ENCODE measurements around the gene SRSF1. TPM values are rescaled to one million over a fixed set of nuclear protein-coding genes. Genes with fewer than 3 reads are reported as not detected.

The SRSF1 gene
- total RNA-seq, 2 experiments from 2014 or later: 441 to 469 TPM

GRCh38 chr17:58040386-58040785 lies 33.3 kb upstream of the SRSF1 start:
- DNase-seq: no peak
- Mint-ChIP-seq H3K36me3 (no peaks in the 10 kb centered on the region), H3K4me1 (no peaks in the 10 kb centered on the region), H3K4me3 (no peak overlapping the region), H3K27me3 (peaks cover 19% of the 10 kb centered on the region), H3K27ac (no peak overlapping the region), H3K9me3 (no peaks in the 10 kb centered on the region)

- Mint-ChIP-seq H3K27ac (no peak overlapping the region), H3K4me1 (no peaks in the 10 kb centered on the region), H3K4me3 (no peak overlapping the region), H3K36me3 (no peaks in the 10 kb centered on the region), H3K9me3 (no peaks in the 10 kb centered on the region), H3K27me3 (peaks cover 19% of the 10 kb centered on the region)
- DNase-seq: no peak
These were observed 32.9 kb upstream of the SRSF1 start for GRCh38 chr17:58039975-58040374.

DNA sequence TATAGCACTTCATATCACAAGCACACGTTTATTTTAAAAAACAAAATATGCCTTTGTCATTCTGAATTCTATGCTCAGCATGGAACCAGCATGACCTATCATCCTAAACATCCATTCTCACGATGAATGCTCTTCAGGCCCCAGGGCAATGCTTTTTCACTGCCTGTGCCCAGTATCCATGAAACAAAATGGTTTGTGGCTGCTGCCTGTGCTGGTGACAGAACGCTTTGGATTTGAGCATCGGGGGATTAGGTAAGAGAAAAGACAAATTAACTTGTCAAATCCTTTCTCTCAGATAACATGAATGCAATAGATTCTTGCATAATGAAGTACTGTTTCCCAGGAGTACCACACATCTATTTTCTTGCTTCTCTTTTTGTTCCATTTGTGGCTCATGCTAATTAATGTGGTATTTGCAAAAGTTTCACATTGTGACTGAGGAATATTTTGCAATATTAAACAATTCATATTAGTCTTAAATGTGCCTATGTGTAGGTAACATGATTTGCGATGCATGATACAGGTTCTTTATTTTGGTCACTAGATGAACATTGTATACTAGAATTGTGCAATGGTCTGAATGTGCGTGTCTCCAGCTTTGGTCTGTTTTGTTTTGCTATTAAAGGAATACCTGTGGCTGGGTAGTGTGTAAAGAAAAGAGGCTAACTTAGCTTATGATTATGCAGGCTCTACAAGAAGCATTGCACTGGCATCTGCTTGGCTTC lies 25.8 kb upstream of the SRSF1 start:
- H3K4me1 Mint-ChIP-seq: peaks cover 8% of the 10 kb centered on the region
- DNase-seq: no peak
- H3K27ac Mint-ChIP-seq: no peak overlapping the region
- H3K4me3 Mint-ChIP-seq: no peak overlapping the region
- H3K27me3 Mint-ChIP-seq: peaks cover 17% of the 10 kb centered on the region
- peaks cover 1% of the 10 kb centered on the region for H3K36me3 Mint-ChIP-seq
- H3K9me3 Mint-ChIP-seq: peaks cover 3% of the 10 kb centered on the region

- H3K36me3 Mint-ChIP-seq: peaks cover 1% of the 10 kb centered on the region
These were observed 21.5 kb upstream of the SRSF1 start for GRCh38 chr17:58028578-58028977.

DNA sequence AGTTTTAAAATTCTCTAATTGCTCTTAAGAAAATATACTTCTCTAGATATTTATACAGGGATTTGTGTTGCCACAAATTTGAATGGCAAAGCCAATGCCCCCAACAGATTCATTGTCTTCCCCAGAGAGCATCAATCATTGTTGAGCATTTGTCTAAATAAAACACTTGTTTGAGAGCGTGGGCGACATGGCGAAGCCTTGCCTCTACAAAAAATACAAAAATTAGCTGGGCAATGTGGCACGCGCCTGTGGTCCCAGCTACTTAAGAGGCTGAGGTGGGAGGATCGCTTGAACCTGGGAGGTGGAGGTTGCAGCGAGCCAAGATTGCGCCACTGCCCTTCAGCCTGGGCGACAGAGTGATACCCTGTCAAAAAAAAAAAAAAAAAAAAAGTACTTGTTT lies 13.4 kb upstream of the SRSF1 start:
- Mint-ChIP-seq H3K4me1 (no peaks in the 10 kb centered on the region), H3K9me3 (no peaks in the 10 kb centered on the region), H3K27me3 (peaks cover 14% of the 10 kb centered on the region), H3K27ac (no peak overlapping the region), H3K36me3 (peaks cover 2% of the 10 kb centered on the region), H3K4me3 (no peak overlapping the region)
- DNase-seq: no peak

More at GRCh38 chr17:58028578-58028977, 21.5 kb upstream of the SRSF1 start:
- peaks cover 8% of the 10 kb centered on the region for H3K4me1 Mint-ChIP-seq
- no peak overlapping the region for H3K27ac Mint-ChIP-seq
- H3K9me3 Mint-ChIP-seq: peaks cover 3% of the 10 kb centered on the region
- peaks cover 28% of the 10 kb centered on the region for H3K27me3 Mint-ChIP-seq
- no peak overlapping the region for H3K4me3 Mint-ChIP-seq
- DNase-seq: no peak

- H3K4me1 Mint-ChIP-seq: no peaks in the 10 kb centered on the region
- DNase-seq: no peak
- no peak overlapping the region for H3K4me3 Mint-ChIP-seq
- peaks cover 2% of the 10 kb centered on the region for H3K36me3 Mint-ChIP-seq
- H3K27ac Mint-ChIP-seq: no peak overlapping the region
- no peaks in the 10 kb centered on the region for H3K9me3 Mint-ChIP-seq
- H3K27me3 Mint-ChIP-seq: peaks cover 8% of the 10 kb centered on the region
These were observed 12.5 kb upstream of the SRSF1 start for GRCh38 chr17:58019521-58019920.

DNA sequence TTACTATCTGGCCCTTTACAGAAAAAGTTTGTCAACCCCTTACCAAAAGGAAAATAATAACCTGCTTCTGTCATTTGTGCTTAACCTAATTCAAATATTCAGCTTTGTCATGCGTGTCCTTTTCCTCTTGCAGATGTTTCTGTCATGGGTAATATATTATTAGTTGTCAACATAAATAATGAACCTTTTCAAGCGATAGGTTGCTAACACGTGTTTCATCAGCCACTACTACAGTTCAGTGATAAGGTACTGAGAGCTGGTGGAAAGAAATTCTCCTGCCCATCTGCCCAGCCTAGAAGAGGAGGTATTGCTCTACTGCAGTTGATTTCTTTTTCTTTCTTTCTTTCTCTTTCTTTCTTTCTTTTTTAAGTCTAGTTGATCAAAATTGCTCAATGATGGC lies 12.0 kb upstream of the SRSF1 start:
- Mint-ChIP-seq H3K4me1 (no peaks in the 10 kb centered on the region), H3K27ac (no peak overlapping the region), H3K4me3 (no peak overlapping the region), H3K36me3 (peaks cover 2% of the 10 kb centered on the region), H3K9me3 (no peaks in the 10 kb centered on the region), H3K27me3 (peaks cover 5% of the 10 kb centered on the region)
- DNase-seq: no peak

- no peak overlapping the region for H3K27ac Mint-ChIP-seq
These were observed 3.2 kb upstream of the SRSF1 start for GRCh38 chr17:58010067-58010799.

DNA sequence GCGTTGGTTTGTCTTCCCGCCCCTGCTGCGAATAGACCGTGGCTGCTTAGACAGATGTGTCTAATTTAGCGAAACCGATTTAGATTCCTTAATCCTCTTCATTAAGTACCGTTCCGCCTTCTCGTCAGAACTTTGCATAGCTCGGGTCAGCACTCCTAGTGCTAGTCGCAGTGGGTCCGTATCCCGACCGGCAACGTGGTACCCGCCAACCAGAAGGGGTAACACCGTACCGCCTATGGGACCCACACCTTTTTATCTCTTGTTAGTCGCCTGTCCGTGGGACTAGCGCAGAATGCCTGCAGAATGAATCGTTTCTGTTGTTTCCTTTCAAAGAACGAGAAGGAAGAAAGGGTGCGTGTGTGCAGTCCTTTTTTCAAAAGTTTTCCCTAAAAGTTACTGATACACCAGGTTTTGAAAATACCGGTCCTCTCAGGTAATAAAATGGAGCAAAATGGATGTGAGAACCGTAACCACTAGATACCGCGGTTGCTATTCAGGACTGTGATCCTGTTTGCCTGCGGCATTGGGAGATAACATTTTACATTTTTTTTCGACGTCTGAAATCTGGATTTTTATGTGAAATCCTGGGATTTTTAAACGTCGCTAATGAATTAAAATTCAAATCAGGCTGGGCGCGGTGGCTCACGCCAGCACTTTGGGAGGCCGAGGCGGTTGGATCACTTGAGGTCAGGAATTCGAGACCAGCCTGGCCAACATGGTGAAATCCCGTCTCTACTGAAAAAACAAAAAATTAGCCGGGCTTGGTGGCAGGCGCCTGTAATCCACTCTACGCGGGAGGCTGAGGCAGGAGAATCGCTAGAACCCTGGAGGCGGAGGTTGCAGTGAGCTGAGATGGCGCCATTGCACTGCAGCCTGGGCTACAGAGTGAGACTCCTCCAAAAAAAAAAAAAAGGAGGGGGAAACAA lies 998 bp upstream of the SRSF1 start:
- peak overlapping the region; percentile 93 for H3K4me3 Mint-ChIP-seq
- no peak for DNase-seq
- H3K9me3 Mint-ChIP-seq: no peaks in the 10 kb centered on the region
- peaks cover 32% of the 10 kb centered on the region for H3K4me1 Mint-ChIP-seq
- no peaks in the 10 kb centered on the region for H3K27me3 Mint-ChIP-seq
- H3K27ac Mint-ChIP-seq: peak overlapping the region; percentile 99
- peaks cover 55% of the 10 kb centered on the region for H3K36me3 Mint-ChIP-seq

More at GRCh38 chr17:58010067-58010799, 3.2 kb upstream of the SRSF1 start:
- no peaks in the 10 kb centered on the region for H3K27me3 Mint-ChIP-seq
- H3K4me3 Mint-ChIP-seq: no peak overlapping the region
- H3K9me3 Mint-ChIP-seq: no peaks in the 10 kb centered on the region
- no peak for DNase-seq
- peaks cover 14% of the 10 kb centered on the region for H3K4me1 Mint-ChIP-seq
- peaks cover 34% of the 10 kb centered on the region for H3K36me3 Mint-ChIP-seq

- Mint-ChIP-seq H3K36me3 (peaks cover 65% of the 10 kb centered on the region), H3K27ac (peak overlapping the region; percentile 99), H3K4me1 (peaks cover 46% of the 10 kb centered on the region), H3K9me3 (no peaks in the 10 kb centered on the region), H3K4me3 (peak overlapping the region; percentile 93), H3K27me3 (no peaks in the 10 kb centered on the region)
- DNase-seq: peak; percentile 61
These were observed 504 bp downstream of the SRSF1 start for GRCh38 chr17:58006560-58006923.

DNA sequence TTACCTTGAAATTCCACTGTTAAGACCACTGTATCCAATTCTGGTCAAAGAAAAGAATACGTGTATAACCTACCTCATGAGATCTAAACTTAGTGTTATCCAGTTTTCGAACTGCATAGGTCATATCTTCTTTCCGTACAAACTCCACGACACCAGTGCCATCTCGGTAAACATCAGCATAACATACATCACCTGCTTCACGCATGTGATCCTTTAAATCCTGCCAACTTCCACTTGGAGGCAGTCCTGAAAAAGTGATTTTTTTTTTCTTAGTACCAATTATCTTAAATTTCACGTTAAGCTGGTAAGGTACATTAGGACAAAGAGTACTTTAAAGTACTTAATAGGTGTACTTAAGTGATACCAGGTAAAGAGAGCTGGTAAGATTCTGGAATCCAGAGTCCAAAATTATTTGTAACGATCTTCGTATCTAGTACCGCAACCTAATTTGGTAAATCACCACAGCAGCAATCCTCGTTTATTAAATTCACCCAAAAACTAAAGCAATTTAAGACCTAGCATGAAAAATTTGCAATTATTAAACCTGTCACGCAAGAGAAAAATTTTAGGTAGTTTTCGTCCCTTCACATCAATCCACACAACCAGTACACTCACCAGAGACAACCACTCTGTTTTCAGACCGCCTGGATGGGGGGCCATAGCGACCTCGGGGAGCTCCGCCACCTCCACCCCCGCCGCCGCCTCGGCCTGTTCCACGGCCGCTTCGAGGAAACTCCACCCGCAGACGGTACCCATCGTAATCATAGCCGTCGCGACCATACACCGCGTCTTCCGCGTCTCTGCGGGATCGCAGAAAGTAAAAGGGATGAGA lies 1.1 kb downstream of the SRSF1 start:
- DNase-seq: no peak
- H3K4me1 Mint-ChIP-seq: peaks cover 51% of the 10 kb centered on the region
- peak overlapping the region; percentile 93 for H3K4me3 Mint-ChIP-seq
- no peaks in the 10 kb centered on the region for H3K27me3 Mint-ChIP-seq
- H3K9me3 Mint-ChIP-seq: no peaks in the 10 kb centered on the region
- peaks cover 65% of the 10 kb centered on the region for H3K36me3 Mint-ChIP-seq
- H3K27ac Mint-ChIP-seq: peak overlapping the region; percentile 99

DNA sequence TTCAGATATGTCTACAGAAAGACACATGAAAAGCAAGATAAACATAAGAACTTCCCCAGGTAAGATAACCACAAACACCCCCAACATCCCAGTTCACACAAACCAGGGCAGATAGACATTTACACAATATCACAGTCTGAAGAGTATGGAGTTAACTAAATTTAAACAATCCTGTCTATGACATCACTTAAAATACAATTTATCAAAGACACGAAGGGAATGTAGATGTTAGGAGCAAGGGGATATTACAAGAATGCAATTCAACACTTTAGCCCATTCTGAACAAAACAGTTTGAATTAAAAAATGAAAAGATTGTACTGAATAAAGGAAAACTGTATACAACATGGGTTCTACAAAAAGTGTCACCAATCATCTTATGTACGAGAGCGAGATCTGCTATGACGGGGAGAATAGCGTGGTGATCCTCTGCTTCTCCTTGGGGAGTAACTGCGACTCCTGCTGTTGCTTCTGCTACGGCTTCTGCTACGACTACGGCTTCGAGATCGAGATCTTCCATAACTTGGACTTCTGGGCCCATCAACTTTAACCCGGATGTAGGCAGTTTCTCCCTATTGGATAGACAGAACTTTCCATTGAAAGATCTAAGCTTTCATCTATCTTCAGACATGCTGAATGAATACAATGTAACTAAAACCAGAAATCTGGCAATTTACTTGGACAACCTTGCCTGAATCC lies 1.9 kb downstream of the SRSF1 start:
- Mint-ChIP-seq H3K4me1 (peaks cover 56% of the 10 kb centered on the region), H3K9me3 (no peaks in the 10 kb centered on the region), H3K4me3 (peak overlapping the region; percentile 93), H3K27me3 (no peaks in the 10 kb centered on the region), H3K36me3 (peaks cover 68% of the 10 kb centered on the region), H3K27ac (peak overlapping the region; percentile 99)
- DNase-seq: no peak

DNA sequence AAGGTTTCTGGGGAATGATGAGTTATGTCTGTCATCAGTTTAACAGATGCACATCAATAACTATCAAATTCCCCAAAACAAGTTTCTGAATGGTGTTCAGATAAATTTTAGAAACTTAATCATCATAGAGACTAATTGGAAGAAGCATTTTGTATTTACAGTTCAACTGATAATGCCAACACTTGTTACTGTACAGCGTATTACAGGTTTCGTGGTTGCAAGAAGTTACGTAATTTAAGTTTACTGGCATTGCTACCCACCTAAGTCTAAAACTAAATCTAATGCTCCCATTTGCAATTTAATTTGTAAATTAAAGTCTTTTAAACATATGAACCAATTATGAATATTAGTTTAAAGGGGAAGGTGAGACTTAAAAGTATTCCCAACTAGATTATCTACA lies 3.0 kb downstream of the SRSF1 start:
- no peak for DNase-seq
- peaks cover 64% of the 10 kb centered on the region for H3K4me1 Mint-ChIP-seq
- peak overlapping the region; percentile 93 for H3K4me3 Mint-ChIP-seq
- peak overlapping the region; percentile 81 for H3K27ac Mint-ChIP-seq
- no peaks in the 10 kb centered on the region for H3K27me3 Mint-ChIP-seq
- no peaks in the 10 kb centered on the region for H3K9me3 Mint-ChIP-seq
- H3K36me3 Mint-ChIP-seq: peaks cover 74% of the 10 kb centered on the region

DNA sequence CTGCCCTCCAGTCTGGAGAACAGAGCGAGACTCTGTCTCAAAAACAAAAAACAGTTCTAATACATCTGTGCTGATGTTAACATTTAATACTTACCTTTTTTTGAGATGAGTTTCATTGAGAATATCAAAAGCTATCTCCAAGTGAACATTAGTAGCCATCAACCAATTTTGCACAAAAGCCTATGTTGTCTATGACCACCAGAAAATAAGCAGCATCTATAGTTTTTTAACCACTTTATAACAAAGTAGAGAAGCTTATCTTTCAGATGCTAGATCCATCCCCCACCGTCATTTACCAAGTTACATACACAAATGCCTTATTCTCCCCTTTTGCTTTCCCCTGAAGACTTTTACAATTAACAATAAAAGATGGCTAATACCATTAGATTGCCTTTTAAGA lies 4.1 kb downstream of the SRSF1 start:
- Mint-ChIP-seq H3K27me3 (no peaks in the 10 kb centered on the region), H3K27ac (peak overlapping the region; percentile 72), H3K4me3 (peak overlapping the region; percentile 93), H3K9me3 (no peaks in the 10 kb centered on the region), H3K36me3 (peaks cover 66% of the 10 kb centered on the region), H3K4me1 (peaks cover 64% of the 10 kb centered on the region)
- no peak for DNase-seq

Data from activated naive CD8-positive, alpha-beta T cell treated with anti-CD3 and anti-CD28 coated beads for 36 hours (primary cell).